GM19193 (cell line): ENCODE measurements around the gene FBXO34.

Experiments used
- POLR2A ChIP-seq: IDR thresholded peaks from 4 replicates; pipeline ENCODE4 v1.6.1; 2011; ENCODE audit not compliant: insufficient read depth, insufficient read length; ENCODE audit errors: extremely low read depth

FBXO34 gene

DNA sequence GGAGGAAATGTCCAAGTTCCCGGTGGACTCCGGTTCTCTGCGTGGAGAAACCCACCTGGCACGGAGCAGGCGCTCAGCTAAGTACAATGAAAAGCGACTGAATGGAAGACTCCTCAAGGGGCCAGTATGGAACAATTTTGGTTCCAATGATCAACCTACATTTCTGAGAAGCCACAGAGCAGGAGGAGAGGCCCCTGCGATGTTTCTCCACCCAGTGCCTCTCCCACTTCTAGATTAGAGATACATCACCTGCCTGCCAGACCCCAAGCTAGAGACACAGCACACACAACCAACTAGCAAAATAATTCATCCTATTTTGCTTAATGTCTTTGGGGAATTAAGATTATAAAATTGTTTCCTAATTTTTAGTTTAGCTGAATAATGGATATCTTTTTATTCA is 101.6 kb downstream of the FBXO34 start:
- no peak for TF ChIP-seq POLR2A

DNA sequence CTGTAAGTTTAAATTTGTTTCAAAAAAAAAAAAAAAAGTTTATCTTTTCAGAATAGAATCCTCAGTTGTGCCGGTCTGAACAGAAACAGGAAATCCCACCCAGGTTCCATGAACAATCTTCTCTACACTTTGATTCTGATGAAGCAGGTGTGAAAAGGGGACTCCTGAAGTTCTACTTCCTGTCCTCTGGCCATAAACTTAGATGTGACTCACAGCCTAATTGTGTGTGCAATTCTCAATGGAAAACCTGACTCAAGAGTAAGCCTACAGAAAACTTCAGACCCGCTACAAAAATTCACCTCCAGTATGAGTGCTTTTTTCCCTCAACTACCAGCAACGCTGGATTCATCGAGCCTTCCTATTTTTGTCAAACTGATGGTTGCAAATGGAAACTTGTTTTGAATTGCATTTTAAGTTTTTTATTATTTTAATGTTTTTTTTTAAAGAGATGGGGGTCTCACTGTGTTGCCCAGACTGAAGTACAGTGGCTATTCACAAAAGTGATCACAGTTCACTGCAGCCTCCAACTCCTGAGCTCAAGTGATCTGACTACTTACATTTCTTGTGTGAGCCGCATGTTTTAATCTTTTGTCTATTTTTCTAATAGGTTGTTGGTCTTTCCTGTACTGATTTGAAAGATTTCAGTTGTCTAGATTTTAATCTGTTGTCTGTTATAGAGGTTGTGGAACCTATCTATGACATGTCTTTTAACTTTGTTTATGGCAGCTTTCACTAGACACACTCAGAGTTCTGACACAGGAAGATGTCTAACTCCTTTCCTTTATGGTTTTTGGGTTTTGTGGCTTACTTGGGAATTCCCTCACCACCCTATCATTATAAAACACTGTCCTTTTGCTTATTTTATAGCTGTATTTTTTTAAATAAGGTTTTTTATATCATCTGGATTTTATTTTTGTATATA is 102.8 kb downstream of the FBXO34 start:
- TF ChIP-seq POLR2A: no peak

DNA sequence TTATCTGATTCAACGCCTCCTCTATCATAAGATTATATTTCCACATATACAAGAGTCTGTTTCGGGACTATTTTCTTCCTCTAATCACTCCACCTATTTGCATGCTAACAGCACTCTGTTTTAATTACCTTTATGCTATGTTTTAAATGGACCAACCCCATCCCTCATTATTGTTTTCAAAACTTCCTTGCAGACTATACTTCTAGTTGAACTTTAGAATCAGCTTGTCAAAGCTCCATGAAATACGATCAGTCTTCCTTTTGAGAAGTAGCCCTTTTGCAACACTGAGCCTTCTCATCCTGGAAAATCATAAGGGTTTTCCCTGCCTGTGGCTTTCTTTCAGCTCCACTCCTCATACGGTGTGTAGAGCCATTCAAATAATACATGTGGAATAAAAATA is 103.5 kb downstream of the FBXO34 start:
- no peak for TF ChIP-seq POLR2A

DNA sequence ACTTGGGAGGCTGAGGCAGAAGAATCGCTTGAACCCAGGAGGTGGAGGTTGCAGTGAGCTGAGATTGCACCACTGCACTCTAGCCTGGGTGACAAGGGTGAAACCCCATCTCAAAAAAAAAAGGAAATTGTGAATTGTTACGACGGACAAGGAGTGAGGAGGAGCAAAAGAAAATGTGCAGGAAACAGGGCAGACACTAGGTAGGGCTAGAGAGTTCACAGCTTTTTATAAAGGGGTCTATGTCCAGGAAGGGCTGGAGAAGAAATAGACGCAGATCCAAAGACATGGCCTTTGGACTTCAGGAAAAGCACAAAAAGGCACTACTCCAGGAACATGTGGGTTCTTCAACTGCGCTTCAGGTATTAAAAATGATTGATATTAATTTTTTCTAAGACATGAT is 106.0 kb downstream of the FBXO34 start:
- TF ChIP-seq POLR2A: no peak

DNA sequence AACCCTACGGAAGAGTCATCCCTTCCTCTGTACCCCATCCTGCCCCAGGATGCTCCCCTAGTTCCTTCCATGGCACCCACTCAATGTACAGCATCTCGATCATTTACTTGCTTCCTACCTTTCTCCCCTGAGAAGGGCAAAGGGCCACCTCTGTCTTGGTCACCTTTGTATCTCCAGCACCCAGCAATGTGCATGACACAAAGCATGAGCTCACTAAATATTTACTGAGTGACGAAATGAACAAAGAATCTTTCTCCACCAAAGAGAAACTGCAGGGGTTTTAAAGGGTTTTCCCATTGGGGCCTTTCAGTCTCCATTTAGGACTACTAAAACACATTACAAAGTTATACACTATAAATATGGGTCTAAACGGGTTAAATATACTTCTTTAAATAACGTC is 109.8 kb downstream of the FBXO34 start:
- TF ChIP-seq POLR2A: no peak

DNA sequence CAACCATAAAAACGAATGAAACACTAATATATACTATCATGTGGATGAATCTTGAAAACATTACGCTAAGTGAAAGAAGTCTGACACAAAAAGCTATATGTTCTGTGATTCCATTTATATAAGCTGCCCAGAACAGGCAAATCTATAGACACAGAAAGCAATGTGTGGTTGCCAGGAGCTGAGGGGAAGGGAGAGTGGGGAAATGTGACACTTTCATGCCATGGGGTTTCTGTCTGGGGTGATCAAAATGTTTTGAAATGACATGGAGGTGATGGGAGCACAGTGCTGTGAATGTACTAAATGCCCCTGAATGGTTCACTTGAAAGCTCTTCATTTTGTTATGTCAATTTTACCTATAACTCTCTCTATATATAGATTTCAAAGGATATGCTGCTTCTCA is 110.3 kb downstream of the FBXO34 start:
- no peak for TF ChIP-seq POLR2A

DNA sequence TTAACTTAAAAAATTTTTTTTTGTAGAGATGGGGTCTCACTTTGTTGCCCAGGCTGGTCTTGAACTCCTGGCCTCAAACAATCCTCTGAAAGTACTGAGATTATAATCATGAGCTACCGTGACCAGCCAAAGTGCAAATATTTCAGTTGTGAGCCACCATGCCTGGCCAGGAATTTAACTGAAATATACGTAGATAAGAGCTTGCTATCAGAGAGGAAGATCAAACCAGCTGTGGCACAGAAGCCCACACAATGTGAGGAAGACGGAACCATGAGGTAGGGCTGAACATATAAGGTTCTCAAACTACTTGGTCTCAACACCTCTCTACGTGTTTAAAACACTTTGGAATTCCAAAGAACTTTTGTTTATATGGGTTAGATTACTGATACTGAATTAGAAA is 111.3 kb downstream of the FBXO34 start:
- no peak for TF ChIP-seq POLR2A

DNA sequence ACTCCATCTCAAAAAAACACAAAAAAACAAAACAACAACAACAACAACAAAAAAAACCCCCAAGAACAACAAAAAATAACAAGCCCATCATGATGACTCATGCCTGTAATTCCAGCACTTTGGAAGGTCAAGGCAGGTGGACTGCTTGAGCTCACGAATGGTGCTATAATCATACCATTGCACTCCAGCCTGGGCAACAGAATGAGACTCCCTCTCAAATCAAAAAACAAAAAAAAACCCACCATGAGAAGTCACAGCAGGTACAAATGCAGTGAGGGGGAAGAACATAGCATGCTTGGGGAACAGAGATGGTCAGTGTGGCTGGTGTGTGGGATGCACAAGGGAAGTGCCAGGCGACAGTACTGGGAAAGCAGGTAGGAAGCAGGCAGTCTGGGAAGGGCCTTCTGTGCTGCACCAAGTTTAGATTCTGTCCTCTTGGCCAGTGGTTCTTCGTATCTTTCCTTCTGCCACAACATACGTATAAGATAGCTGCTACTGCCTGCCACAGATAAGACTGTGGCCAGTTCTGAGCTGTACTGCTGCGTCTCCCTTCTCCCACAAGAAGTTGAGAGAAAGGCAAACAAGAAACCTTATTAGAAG is 112.4 kb downstream of the FBXO34 start:
- TF ChIP-seq POLR2A: no peak

DNA sequence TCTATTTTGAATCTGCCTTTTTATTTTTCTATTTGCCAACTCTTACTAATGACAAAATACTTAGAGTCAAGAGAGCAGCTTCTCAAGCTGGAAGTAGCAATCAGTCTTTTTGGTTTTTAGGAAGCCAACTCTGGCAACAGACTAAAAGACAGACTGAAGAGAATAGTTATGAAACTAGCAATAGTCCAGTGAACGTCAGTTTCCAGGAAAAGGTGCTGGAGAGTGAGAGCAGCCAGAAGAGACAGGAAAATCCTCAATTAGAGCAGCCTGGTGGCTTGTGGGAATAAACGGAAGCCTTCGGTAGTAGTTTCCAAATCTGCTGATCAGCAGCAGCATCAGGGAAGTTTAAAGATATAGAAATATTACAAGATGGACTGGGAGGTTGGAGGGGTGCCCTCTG is 113.3 kb downstream of the FBXO34 start:
- no peak for TF ChIP-seq POLR2A

DNA sequence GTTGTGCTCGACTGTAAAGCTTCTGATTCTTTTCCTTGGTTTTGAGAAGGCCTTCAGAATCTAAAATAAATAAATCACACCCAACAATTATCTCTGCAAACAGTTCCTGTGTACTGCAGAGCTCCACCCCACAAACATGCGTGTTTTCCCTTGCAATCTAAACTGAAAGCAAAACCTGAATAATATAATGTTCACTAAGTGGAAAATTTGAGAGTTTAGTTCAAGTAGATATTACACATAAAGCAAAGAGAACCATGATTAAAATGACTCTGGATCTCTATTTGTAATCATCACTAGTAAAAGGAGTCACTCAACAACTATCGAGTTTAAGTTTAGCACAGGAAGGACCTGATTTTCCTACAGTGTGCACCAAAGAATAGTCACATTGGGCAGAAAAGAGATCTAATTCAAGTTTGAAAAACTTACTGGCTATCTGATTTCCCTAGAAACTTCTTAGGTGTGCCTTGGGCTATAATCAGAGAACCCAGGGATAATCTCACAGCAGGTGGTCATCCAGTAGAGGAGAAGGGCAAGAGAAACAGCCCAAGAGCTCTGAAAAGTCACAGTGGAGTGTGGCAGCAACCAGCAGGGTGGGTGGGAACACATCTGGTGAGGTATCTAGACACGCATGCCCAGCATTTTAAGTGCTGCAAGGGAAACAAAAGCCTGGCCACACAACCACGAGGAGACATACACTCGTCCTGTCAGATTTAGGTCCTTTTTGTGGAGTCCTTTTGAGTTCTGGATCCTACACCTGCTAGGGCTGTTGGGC is 115.0 kb downstream of the FBXO34 start:
- no peak for TF ChIP-seq POLR2A

DNA sequence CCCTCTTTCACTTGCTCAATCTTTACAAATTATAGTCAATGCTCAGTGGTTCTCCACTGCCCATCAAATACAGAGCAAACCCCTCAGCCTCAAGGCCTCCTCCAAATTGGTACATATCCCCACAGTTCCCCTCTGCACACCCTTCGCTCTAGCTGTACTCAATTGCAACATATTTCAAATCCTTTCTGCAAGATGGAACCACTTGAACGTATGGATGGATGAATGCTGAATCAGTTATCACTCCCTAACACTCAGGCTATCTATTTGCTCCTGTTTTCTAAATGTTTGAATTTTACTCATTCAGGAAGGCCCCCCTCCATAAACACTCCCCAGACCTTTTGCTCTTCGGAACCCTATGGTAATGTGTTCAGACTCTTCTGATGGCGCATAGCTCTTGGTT is 115.9 kb downstream of the FBXO34 start:
- no peak for TF ChIP-seq POLR2A

DNA sequence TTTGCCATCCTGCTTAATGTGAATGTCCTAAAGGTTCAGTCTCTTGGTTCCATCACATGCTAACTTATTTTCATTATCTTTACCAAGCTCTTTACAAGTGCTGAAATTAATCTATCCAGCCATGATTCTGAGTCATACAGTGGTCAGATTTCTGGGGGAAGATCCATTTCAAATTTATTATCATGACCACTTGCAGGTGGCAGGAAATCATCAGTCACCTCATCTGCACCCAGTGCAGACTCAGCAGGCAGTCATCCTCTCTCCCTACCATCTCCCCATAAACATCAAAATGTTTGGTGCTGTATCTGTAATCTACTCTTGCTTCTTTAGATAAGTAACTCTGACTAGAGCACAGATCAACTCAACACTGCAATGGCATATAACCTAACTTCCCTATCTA is 116.9 kb downstream of the FBXO34 start:
- TF ChIP-seq POLR2A: no peak

DNA sequence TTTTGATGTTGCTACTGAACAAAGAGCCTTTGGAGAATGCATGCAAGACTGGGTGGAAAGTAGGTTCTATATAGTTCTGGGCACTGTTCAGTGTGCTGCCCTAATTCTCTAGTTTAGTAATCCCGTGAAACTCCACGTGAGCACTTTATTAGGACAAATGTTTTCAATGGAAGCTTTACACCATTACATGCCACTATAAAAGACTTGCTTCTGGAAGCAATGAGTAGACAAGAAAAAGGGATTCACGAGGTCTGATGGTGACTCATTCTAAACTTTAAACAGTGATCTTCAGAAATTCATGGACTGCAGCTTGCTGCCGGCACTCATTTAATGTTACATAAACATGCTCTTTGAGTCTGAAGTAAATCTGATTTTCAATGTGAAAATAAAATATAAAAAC is 118.1 kb downstream of the FBXO34 start:
- no peak for TF ChIP-seq POLR2A

DNA sequence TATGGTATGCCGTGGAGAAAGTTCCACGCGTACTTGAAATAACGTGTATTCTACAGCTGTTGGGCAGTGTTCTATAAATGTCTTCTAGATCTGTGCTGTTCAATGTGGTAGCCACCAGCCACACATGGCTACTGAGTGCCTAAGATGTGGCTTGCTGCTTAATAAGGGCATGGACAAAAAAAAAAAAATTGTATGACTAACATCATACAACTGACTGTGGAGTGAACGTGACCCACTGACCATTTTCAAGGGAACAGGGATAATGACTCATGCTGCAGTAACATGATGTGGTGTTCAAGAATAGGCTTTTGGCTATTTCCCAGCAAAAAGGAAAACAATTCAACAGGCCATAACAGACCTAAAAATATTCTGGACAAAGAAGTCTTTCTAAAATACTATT is 127.5 kb downstream of the FBXO34 start:
- no peak for TF ChIP-seq POLR2A

DNA sequence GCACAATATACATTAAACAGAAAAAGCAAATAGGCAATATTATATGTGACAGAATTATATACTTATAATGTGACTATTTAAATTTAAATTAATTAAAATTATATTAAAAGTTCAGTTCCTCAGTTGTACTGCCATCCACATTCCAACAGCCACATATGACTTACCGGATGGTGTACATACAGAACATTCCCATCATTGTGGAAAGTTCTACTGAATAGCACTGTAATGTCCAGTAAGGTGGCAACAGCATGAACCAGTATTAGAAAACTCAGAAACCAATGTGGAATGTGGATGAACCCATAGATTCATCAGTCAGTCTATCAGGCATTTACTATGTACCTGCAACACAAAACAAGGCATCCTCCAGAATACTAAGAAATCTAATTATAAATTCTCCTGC is 128.0 kb downstream of the FBXO34 start:
- no peak for TF ChIP-seq POLR2A
